ENCODE data around the gene KNOP1. TPM values are rescaled to one million over a fixed set of nuclear protein-coding genes. Genes with fewer than 3 reads are reported as not detected.

The KNOP1 gene
- total RNA-seq, 1 experiment from 2014 or later: 60.4 TPM

DNA sequence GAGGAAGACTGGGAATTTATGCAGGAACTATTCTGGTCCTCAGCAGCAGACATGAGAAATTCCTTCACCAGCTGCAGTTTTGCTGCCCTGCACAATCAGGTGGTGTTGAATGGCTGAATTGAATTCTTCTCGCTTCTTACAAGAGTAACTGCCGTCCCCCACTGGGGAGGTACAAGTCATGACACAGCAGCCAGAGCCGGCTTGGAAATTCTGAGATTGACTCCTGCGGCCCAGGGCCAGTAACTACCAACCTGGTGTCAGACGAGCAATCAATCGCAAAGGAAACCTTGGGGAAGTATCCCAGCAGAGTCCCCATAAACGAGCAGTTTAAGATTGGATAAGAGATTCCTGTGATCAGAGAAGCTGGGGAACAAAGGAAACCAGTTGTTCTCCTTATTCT, 30.7 kb downstream of the KNOP1 start:
- Histone ChIP-seq H3K79me2 (ENCODE audit: low read depth) (no peaks in the 10 kb centered on the region), H2AFZ (no peak overlapping the region), H3K4me3 (no peak overlapping the region), H3K4me1 (replicated peaks; ENCODE audit: insufficient read depth) (no peaks in the 10 kb centered on the region), H3K36me3 (ENCODE audit: low read depth) (no peaks in the 10 kb centered on the region), H3K4me2 (no peak overlapping the region), H3K27me3 (ENCODE audit: insufficient read depth, low read depth) (no peaks in the 10 kb centered on the region), H3K9me2 (ENCODE audit: insufficient read depth) (no peaks in the 10 kb centered on the region), H3F3A (ENCODE audit: insufficient read depth, low read depth) (no peaks in the 10 kb centered on the region), H3K27ac (no peak overlapping the region), H3K9me3 (ENCODE audit: insufficient read depth, low read depth) (peaks cover 4% of the 10 kb centered on the region; the same call in 1 of the 2 replicates), H4K20me1 (ENCODE audit: insufficient read depth) (no peaks in the 10 kb centered on the region)
- POLR2A ChIA-PET (ENCODE audit: unreplicated experiment): no interaction called here
- no peak for DNase-seq
- intact Hi-C loops (cut with micrococcal nuclease; ENCODE audit: unreplicated experiment): no loop called here
- CTCF ChIA-PET: no interaction called here
- BruUV-seq (replicated peaks): no TSS peak
- TF ChIP-seq, protein P1, sequence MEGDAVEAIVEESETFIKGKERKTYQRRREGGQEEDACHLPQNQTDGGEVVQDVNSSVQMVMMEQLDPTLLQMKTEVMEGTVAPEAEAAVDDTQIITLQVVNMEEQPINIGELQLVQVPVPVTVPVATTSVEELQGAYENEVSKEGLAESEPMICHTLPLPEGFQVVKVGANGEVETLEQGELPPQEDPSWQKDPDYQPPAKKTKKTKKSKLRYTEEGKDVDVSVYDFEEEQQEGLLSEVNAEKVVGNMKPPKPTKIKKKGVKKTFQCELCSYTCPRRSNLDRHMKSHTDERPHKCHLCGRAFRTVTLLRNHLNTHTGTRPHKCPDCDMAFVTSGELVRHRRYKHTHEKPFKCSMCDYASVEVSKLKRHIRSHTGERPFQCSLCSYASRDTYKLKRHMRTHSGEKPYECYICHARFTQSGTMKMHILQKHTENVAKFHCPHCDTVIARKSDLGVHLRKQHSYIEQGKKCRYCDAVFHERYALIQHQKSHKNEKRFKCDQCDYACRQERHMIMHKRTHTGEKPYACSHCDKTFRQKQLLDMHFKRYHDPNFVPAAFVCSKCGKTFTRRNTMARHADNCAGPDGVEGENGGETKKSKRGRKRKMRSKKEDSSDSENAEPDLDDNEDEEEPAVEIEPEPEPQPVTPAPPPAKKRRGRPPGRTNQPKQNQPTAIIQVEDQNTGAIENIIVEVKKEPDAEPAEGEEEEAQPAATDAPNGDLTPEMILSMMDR (conservative IDR thresholded peaks at IDR 0.05): no peak
- TF ChIP-seq EZH2 (IDR thresholded peaks at IDR 0.05; ENCODE audit: low read depth): no peak

DNA sequence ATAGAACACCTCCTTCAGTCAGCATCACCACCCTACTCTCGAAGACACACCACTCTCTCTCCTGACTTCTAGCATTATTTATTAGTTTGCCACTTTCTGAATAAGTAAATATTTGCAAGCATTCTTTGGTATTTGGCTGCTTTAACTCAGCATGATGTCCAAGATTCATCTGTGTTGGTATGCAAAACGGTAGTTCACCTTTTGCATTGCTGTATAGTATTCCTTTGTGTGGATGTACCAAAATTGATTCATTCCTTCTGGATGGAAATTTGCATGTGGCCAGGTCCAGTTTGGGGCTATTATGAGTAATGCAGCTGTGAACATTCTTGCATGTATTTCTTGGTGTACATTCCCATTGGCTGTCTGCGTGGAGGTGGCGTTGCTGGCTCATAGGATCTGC, 32.9 kb downstream of the KNOP1 start:
- no peaks in the 10 kb centered on the region for H3K36me3 ChIP-seq (ENCODE audit: low read depth)
- intact Hi-C loops (cut with micrococcal nuclease; ENCODE audit: unreplicated experiment): no loop called here
- no peaks in the 10 kb centered on the region for H3K9me2 ChIP-seq (ENCODE audit: insufficient read depth)
- no peak overlapping the region for H3K4me3 ChIP-seq
- H2AFZ ChIP-seq: no peak overlapping the region
- peaks cover 4% of the 10 kb centered on the region; the same call in 1 of the 2 replicates for H3K9me3 ChIP-seq (ENCODE audit: insufficient read depth, low read depth)
- no peak overlapping the region for H3K27ac ChIP-seq
- H3K4me1 ChIP-seq (replicated peaks; ENCODE audit: insufficient read depth): peaks cover 8% of the 10 kb centered on the region
- ChIA-PET POLR2A (ENCODE audit: unreplicated experiment) (no interaction called here), CTCF (no interaction called here)
- no peak for TF ChIP-seq EZH2 (IDR thresholded peaks at IDR 0.05; ENCODE audit: low read depth)
- TF ChIP-seq, protein P1 (conservative IDR thresholded peaks at IDR 0.05): no peak
- H4K20me1 ChIP-seq (ENCODE audit: insufficient read depth): no peaks in the 10 kb centered on the region
- no peaks in the 10 kb centered on the region for H3K27me3 ChIP-seq (ENCODE audit: insufficient read depth, low read depth)
- no TSS peak for BruUV-seq (replicated peaks)
- no peaks in the 10 kb centered on the region for H3K79me2 ChIP-seq (ENCODE audit: low read depth)
- no peaks in the 10 kb centered on the region for H3F3A ChIP-seq (ENCODE audit: insufficient read depth, low read depth)
- H3K4me2 ChIP-seq: no peak overlapping the region
- DNase-seq: no peak

DNA sequence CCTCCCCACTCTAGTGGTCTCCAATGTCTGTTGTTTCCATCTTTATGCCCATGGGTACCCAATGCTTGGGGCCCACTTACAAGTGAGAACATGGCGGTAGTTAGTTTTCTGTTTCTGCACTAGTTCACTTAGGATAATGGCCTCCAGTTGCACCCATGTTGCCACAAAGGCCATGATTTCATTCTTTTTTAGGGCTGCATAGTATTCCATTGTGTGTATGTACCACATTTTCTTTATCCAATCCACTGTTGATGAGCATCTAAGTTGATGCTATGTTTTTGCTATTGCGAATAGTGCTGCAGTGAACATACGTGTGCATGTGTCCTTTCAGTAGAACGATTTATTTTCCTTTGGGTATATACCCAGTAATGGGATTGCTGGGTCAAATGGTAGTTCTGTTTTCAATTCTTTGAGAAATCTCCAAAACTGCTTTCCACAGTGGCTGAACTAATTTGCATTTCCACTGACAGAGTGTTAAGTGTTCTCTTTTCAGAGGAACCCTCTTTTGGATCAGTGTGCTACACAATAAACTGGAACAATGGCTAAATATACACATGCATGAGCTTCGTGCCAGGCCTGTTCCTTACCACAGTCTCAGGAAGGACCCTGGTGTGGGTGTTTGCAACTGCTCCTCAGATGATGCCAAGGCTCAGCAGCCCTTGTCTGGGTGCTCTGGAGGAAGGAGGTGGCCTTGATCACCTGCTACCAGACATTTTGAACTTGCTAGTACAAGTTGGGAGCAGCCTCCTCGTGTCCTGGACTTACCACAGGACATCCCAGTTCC, 34.4 kb downstream of the KNOP1 start:
- Histone ChIP-seq H3K36me3 (ENCODE audit: low read depth) (no peaks in the 10 kb centered on the region), H3K9me2 (ENCODE audit: insufficient read depth) (no peaks in the 10 kb centered on the region), H2AFZ (no peak overlapping the region), H3K27ac (no peak overlapping the region), H3K27me3 (ENCODE audit: insufficient read depth, low read depth) (no peaks in the 10 kb centered on the region), H3K4me3 (no peak overlapping the region), H3F3A (ENCODE audit: insufficient read depth, low read depth) (no peaks in the 10 kb centered on the region), H3K4me1 (replicated peaks; ENCODE audit: insufficient read depth) (peaks cover 9% of the 10 kb centered on the region), H4K20me1 (ENCODE audit: insufficient read depth) (no peaks in the 10 kb centered on the region), H3K79me2 (ENCODE audit: low read depth) (no peaks in the 10 kb centered on the region), H3K9me3 (ENCODE audit: insufficient read depth, low read depth) (peaks cover 4% of the 10 kb centered on the region; the same call in 1 of the 2 replicates), H3K4me2 (no peak overlapping the region)
- CTCF ChIA-PET: no interaction called here
- no peak for DNase-seq
- intact Hi-C loops (cut with micrococcal nuclease; ENCODE audit: unreplicated experiment): loop anchor here (5.0 kb wide), 1 partner anchor 76 kb away; no protein-coding TSS in a partner anchor
- TF ChIP-seq, protein P1 (conservative IDR thresholded peaks at IDR 0.05): no peak
- no peak for TF ChIP-seq EZH2 (IDR thresholded peaks at IDR 0.05; ENCODE audit: low read depth)
- BruUV-seq (replicated peaks): no TSS peak
- POLR2A ChIA-PET (ENCODE audit: unreplicated experiment): no interaction called here
